Hepatocyte (in vitro differentiated cells): ENCODE data around the gene CLDN3.

ENCODE experiments used
- EZH2 ChIP-seq: fragments of 200-600 bp; sonication (generic); IDR thresholded peaks from 2 replicates; pipeline ENCODE4 v1.6.1; 2016; ENCODE audit warnings: antibody characterized with exemption, mild to moderate bottlenecking, borderline replicate concordance
- EZH2phosphoT487 ChIP-seq: fragments of 200-600 bp; sonication (generic); IDR thresholded peaks from one replicate; pipeline ENCODE4 v1.6.1; 2018; ENCODE audit warnings: antibody characterized with exemption, mild to moderate bottlenecking, low read depth, moderate library complexity; ENCODE audit not compliant: unreplicated experiment, severe bottlenecking
- TF ChIP-seq, protein P1 (sequence below): fragments of 200-600 bp; sonication (generic); IDR thresholded peaks from 2 replicates; pipeline ENCODE4 v1.5.1; 2016; ENCODE audit warnings: antibody characterized with exemption, mild to moderate bottlenecking; ENCODE audit not compliant: poor library complexity

- TF ChIP-seq, protein P1, sequence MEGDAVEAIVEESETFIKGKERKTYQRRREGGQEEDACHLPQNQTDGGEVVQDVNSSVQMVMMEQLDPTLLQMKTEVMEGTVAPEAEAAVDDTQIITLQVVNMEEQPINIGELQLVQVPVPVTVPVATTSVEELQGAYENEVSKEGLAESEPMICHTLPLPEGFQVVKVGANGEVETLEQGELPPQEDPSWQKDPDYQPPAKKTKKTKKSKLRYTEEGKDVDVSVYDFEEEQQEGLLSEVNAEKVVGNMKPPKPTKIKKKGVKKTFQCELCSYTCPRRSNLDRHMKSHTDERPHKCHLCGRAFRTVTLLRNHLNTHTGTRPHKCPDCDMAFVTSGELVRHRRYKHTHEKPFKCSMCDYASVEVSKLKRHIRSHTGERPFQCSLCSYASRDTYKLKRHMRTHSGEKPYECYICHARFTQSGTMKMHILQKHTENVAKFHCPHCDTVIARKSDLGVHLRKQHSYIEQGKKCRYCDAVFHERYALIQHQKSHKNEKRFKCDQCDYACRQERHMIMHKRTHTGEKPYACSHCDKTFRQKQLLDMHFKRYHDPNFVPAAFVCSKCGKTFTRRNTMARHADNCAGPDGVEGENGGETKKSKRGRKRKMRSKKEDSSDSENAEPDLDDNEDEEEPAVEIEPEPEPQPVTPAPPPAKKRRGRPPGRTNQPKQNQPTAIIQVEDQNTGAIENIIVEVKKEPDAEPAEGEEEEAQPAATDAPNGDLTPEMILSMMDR = no peak
- no peak for TF ChIP-seq EZH2phosphoT487
- TF ChIP-seq EZH2 = no peak
These were observed 23.7 kb downstream of the CLDN3 start for GRCh38 chr7:73746378-73746777.
